ENCODE data around the gene SCYGR5.

DNA sequence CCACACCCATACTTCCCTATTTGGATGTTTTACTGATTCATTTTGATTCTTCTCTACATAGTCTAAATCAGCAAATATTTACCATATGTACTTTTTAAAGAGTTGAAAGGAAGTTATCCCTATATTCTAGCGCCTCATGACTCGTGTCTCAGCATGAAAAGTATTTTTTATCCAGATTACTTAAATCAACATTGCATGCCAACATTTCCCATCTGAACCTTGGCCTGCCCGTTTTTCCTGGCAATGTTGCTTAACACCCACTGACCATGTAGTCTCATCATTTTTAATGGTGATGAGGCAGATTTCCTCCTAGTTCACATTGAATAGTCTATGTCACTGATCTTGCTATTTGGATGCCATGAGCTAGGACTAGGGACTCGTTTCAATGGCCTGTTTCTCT lies 13.2 kb upstream of the SCYGR5 start:
- TF ChIP-seq, protein P1, sequence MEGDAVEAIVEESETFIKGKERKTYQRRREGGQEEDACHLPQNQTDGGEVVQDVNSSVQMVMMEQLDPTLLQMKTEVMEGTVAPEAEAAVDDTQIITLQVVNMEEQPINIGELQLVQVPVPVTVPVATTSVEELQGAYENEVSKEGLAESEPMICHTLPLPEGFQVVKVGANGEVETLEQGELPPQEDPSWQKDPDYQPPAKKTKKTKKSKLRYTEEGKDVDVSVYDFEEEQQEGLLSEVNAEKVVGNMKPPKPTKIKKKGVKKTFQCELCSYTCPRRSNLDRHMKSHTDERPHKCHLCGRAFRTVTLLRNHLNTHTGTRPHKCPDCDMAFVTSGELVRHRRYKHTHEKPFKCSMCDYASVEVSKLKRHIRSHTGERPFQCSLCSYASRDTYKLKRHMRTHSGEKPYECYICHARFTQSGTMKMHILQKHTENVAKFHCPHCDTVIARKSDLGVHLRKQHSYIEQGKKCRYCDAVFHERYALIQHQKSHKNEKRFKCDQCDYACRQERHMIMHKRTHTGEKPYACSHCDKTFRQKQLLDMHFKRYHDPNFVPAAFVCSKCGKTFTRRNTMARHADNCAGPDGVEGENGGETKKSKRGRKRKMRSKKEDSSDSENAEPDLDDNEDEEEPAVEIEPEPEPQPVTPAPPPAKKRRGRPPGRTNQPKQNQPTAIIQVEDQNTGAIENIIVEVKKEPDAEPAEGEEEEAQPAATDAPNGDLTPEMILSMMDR (IDR thresholded peaks at IDR 0.05), result no peak
- TF ChIP-seq POLR2AphosphoS5 (IDR thresholded peaks at IDR 0.05) (no peak), POLR2A (IDR thresholded peaks at IDR 0.05) (no peak), EP300 (IDR thresholded peaks at IDR 0.05; ENCODE audit: low read depth) (no peak)

Measured in transverse colon (tissue), 4 donors.